Fibroblast of skin of right biceps (primary cell): ENCODE results near the gene ZNF593OS.

Experiments
- DNase-seq: peaks from one replicate; pipeline ENCODE4 v3.0.0-alpha.2; 2013

The ZNF593OS gene

GRCh38 chr1:26124418-26125331 lies 47.0 kb downstream of the ZNF593OS start:
- no peak for DNase-seq

DNA sequence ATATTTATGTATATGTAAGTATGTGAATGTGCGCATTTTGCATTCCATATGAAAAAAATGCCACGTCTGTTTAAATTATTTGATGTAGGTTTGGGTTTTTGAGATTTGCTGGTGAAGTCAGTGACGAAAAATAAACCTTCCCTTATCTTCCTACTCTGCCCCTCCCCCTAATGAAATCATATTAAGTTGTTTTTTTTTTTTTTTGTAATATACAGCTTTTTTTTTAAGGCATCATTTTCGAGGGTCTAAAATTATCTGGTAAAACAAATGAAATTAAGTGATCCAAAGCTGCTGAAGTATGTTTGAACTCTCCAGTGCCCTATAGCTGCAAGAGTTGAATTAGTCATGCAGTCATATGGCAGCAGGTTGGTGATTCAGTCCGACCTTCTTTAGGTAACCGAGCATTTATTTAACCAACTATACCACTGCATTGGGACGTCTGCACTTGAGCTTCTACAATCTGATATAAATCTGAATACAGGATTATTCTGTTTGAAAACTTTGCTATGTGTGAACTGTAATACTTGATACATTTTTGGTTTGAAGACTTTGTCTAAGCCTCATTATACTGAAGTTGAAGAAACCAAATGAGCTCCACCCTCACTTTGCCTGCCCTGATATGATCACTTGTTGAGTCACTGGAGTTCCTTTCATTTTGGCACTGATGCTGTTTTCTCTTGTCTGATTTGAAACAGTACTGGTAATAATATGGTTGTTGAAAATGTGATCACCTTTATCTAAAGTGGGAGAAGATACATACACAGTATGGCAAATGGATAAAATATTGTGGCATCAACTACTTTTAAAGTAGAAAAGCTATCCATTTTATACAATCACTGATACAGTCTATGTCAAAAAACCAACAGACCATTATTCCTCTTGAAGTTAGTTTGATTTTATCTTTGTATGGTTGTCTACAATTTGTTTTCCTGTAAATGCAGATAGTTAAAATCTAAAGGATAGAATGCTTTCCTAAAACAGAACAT lies 48.4 kb downstream of the ZNF593OS start:
- no peak for DNase-seq

GRCh38 chr1:26121854-26122773 lies 49.5 kb downstream of the ZNF593OS start:
- DNase-seq = no peak

GRCh38 chr1:26119892-26120608 lies 51.6 kb downstream of the ZNF593OS start:
- DNase-seq = no peak
